HG03108 (cell line): ENCODE data around the gene FAM184A.
"Not testable (repeated sequence)": the region's sequence is repeated elsewhere in the genome, so short reads cannot be mapped to it uniquely, and the experiment has no call there.

Experiments
- ATAC-seq: cut with Tn5 transposase; IDR thresholded peaks from one replicate; pipeline ENCODE4 v1.9.1; 2021; ENCODE audit warnings: moderate library complexity; ENCODE audit not compliant: unreplicated experiment

FAM184A gene

GRCh38 chr6:119102901-119103300, 24.4 kb upstream of the FAM184A start:
- no peak for ATAC-seq

GRCh38 chr6:119100115-119100514, 21.7 kb upstream of the FAM184A start:
- no peak for ATAC-seq

- not testable (repeated sequence) for ATAC-seq
These were observed 19.4 kb upstream of the FAM184A start for GRCh38 chr6:119097815-119098361.

GRCh38 chr6:119096721-119097565, 18.5 kb upstream of the FAM184A start:
- ATAC-seq = no peak

- ATAC-seq = no peak
These were observed 11.8 kb upstream of the FAM184A start for GRCh38 chr6:119090256-119090655.

- ATAC-seq = no peak
These were observed 6.3 kb upstream of the FAM184A start for GRCh38 chr6:119084784-119085183.

- no peak for ATAC-seq
These were observed 4.5 kb upstream of the FAM184A start for GRCh38 chr6:119083007-119083406.

- ATAC-seq = no peak
These were observed 882 bp upstream of the FAM184A start for GRCh38 chr6:119079283-119079809.

GRCh38 chr6:119077643-119078375, 655 bp downstream of the FAM184A start:
- ATAC-seq = no peak

- ATAC-seq = no peak
These were observed 1.1 kb downstream of the FAM184A start for GRCh38 chr6:119077391-119077642.

- ATAC-seq = no peak
These were observed 1.7 kb downstream of the FAM184A start for GRCh38 chr6:119076576-119077390.

- ATAC-seq = no peak
These were observed 2.3 kb downstream of the FAM184A start for GRCh38 chr6:119076173-119076572.

GRCh38 chr6:119075200-119075981, 3.1 kb downstream of the FAM184A start:
- ATAC-seq = no peak

GRCh38 chr6:119073307-119074051, 5.0 kb downstream of the FAM184A start:
- ATAC-seq = no peak

GRCh38 chr6:119071576-119071975, 6.9 kb downstream of the FAM184A start:
- no peak for ATAC-seq

- no peak for ATAC-seq
These were observed 11.4 kb downstream of the FAM184A start for GRCh38 chr6:119067091-119067490.

GRCh38 chr6:119066517-119066916, 11.9 kb downstream of the FAM184A start:
- no peak for ATAC-seq

GRCh38 chr6:119065955-119066354, 12.5 kb downstream of the FAM184A start:
- ATAC-seq = no peak

GRCh38 chr6:119065382-119065781, 13.1 kb downstream of the FAM184A start:
- no peak for ATAC-seq

GRCh38 chr6:119063491-119063890, 15.0 kb downstream of the FAM184A start:
- ATAC-seq = no peak
